Hematopoietic multipotent progenitor cell treated with erythropoietin and hydrocortisone succinate and interleukin-3 and kit ligand, for 6 days (in vitro differentiated cells): ENCODE measurements around the gene CELSR2.
"Not testable (repeated sequence)": the region's sequence is repeated elsewhere in the genome, so short reads cannot be mapped to it uniquely, and the experiment has no call there.

Experiments used
- DNase-seq: peaks from one replicate; pipeline ENCODE4 v3.0.0-alpha.2; 2015

Gene CELSR2

GRCh38 chr1:109282952-109283747, 33.8 kb downstream of the CELSR2 start, which contains the start of gene PSRC1:
Gene PSRC1, minus strand, starts transcription at chr1:109283145.
- peak; percentile 97 for DNase-seq

- DNase-seq = no peak
These were observed 34.6 kb downstream of the CELSR2 start for GRCh38 chr1:109283748-109284600.

DNA sequence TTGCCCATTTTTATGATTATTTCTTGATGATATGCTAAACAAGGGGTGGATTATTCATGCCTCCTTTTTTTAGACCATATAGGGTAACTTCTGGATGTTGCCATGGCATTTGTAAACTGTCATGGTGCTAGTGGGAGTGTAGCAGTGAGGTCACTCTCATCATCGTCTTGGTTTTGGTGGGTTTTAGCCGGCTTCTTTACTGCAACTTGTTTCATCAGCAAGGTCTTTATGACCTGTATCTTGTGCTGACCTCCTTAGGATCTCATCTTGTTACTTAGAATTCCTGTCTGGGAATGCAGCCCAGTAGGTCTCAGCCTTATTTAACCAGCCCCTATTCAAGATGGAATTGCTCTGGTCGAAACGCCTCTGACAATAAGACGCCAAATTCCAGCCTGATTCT, 37.4 kb downstream of the CELSR2 start:
- not testable (repeated sequence) for DNase-seq

DNA sequence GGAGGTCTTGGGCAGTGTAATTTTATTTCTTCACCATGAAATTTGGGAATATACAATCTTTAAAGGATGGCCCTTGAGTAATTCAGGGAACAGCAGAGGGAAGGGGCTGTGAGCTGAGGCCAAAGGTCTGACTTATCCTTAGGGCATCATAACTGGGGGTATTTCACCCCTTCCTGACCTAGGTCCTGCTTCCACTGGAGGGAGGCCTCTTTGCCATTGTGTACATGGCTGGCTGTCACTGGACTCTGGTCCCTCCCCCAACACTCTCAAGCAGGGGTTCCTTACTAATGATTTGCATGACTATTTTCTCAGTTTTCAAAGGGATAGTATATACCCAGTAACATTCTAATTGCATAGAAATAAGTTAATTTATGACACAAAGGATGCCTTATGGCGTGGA, 40.8 kb downstream of the CELSR2 start:
- no peak for DNase-seq

- peak; percentile 52 for DNase-seq
These were observed 41.7 kb downstream of the CELSR2 start for GRCh38 chr1:109290998-109291397.

GRCh38 chr1:109292364-109292763, 43.0 kb downstream of the CELSR2 start:
- no peak for DNase-seq

- no peak for DNase-seq
These were observed 43.7 kb downstream of the CELSR2 start for GRCh38 chr1:109293026-109293425.

- no peak for DNase-seq
These were observed 45.1 kb downstream of the CELSR2 start for GRCh38 chr1:109294481-109294880.

GRCh38 chr1:109295712-109296415, 46.5 kb downstream of the CELSR2 start:
- no peak for DNase-seq

- no peak for DNase-seq
These were observed 47.4 kb downstream of the CELSR2 start for GRCh38 chr1:109296782-109297181.

DNA sequence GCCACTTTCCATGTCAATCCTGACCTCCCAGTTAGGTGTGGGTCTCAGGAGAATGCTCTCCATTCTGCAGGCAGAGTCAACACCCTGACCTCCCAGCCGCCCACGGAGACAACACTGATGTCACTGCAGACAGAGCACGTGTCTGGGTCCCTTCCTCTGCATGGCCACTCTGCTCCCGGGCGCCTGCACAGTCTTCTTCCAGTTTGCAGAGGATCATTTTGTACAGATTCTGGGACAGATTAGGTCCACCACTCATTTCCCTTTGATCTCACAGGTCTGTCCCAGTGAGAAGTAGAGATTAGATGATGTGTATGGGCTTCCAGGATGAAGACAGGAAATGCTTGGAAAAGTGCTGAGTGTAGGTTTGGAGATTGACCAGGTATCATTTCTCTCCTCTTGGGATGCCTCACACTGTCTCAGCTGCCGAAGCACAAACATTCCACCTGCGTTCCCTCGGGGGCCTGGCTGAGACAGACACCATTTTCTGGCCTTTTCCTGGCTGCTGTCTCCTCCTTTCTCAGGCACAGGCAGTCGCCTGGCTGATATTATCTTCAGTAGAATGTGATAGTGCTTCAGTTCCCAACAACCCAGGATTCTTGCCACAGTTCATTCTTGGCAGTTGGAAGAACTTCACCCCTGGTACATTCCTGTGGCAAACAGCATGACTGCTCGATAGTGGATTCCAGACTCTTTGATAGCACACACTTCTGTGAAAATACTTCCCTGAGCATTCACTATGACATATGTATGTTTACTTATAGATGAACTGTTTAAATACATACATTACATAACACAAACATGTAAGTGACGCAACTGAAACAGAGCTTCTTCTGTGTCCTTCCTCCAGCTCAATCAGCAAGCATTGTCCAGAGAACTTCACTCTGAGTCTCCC, 49.6 kb downstream of the CELSR2 start:
- no peak for DNase-seq

DNA sequence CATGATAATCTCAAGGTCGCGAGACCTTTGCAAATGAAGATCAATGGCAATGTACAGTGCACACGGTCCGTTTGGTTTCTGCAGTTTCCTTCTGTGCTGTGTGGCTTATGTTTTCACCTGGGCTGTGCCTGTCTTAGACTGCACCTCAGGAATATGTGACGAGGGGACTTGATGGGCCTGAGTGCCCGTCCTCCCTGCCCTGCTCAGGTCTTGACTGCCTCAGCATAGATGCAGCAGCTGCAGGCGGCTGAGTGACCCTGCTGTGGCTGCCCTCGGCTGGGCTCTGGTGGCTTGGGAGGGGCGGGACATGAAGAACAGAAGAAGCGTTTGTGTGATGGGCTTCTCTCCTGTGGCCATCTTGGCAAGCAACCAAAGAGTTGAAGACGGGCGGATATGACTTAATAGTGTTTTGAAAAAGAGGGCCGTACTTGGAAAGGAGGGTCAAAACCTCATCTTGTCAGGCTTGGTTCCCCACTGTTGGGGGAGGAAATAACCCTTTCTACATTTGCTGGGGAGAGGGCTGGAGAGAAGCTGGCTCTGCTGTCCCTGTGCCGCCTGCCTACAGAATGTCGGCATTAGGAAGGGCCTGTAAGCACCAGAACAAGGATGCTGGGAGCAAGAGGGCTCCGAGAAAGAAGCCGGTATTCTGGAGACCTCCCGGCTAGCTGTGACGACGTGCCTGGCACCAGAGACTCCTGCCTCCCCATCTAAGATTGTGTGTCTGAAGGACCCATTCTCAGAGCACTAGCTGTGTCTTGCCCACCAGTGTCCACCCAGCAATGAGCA, 50.4 kb downstream of the CELSR2 start:
- DNase-seq = no peak

DNA sequence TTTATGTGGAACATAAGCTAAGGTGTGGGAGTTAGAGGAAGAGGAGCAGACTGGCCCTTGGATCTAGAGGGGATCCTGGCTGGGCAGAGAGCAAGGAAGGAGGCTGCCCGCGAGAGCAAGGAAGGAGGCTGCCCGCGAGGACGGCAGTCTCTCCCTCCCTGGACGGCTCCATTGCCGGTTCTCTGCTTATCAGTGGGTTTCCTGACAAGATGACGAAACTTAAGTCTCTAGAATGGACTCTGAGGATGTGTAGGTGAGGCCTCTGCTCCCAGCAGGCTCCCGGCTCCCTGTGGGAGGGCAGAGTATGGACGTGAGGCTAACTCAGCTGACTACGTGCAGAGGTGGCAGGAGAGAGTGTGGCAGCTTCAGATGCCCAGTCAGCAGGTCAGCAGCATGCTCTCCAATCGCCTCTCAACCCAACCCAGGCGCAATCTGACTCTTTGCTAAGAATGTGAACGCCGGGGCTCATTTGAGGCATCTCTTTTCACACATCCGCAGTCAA, 51.4 kb downstream of the CELSR2 start:
- DNase-seq = no peak

- DNase-seq = no peak
These were observed 52.5 kb downstream of the CELSR2 start for GRCh38 chr1:109301874-109302273.

DNA sequence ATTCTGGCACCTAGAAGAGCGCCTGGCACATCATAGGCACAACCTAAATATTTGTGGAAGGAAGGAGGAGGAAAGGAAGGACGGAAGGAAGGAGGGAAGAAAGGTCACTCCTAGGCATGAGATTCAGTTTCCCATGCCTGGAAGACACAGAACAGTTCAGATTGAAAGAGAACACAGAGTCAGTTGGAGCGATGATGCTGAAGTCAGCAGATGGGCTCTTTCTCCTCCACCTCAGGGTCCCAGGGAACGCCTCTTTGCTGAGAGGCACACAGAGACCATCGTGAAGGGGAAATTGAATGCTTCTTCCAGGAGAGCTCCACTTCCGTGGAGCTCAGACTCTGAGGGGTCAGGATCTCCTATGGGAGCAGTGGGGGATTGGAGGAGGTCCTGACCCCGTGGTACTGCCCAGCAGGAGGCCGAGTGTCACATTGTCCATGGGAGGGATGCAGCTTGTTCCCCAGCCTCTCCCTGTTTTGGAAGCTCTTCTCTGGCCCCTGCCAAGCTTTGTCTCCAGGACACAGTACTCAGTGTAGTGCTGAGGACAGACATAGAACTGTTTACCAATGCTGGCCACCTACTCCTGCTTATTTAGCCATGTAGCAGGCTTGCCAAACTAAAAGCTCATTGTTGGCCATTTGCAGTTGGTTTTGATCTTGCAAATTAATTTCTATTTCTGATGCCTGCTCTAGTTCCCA, 55.0 kb downstream of the CELSR2 start:
- no peak for DNase-seq

DNA sequence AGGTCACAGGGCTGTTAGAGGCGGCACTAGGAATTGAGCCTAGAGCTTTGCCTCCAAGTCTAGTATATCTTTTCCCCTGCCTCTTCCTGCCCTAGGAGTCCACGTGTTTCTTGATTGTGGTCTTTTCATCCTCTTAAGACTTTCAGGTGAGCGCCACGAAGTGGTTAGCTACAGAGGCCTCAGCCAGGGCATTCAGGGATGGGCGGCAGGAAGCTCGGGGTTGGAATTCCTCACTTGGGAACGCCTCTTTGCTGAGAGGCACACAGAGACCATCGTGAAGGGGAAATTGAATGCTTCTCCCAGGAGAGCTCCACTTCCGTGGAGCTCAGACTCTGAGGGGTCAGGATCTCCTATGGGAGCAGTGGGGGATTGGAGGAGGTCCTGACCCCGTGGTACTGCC, 56.7 kb downstream of the CELSR2 start:
- DNase-seq = not testable (repeated sequence)

GRCh38 chr1:109306832-109307273, 57.5 kb downstream of the CELSR2 start, which contains the start of gene MYBPHL:
Gene MYBPHL, minus strand, starts transcription at chr1:109307011. Its CDS starts 20 bp downstream, at chr1:109306991.
- no peak for DNase-seq

GRCh38 chr1:109307274-109308021, 58.1 kb downstream of the CELSR2 start:
- DNase-seq = peak; percentile 59

DNA sequence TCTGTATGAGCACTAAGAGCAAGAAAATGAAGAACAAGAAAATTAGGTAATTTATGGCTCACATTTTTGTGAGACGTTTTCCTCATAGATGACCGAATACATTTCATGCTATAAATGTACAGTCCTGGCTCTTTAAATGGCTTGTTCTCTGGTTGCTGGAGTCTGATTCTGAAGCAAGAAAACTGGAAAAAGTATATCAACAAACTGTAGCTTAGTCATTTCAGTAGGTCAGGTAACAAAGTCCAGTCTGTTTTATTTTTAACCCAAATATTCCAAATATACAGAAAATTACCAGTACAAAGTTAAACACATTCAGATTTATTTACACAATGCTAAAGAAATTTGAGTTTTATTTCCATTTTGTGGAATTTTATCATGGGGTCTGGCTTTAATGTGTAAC, 60.0 kb downstream of the CELSR2 start:
- DNase-seq = no peak

GRCh38 chr1:109312246-109312645, 62.9 kb downstream of the CELSR2 start:
- DNase-seq = no peak
